OCI-LY3 (cell line): ENCODE data around the gene DMGDH.

Experiments
- H2AFZ ChIP-seq: fragments of 200-600, 300-600 bp; shearing (Covaris generic); 2 replicates; pipeline ENCODE4 v1.6.0; 2014; ENCODE audit warnings: antibody characterized with exemption, low read depth, low read length
- H3K27ac ChIP-seq: fragments of 200-600, 300-600 bp; sonication (generic); 2 replicates; pipeline ENCODE4 v1.5.1; 2014; ENCODE audit warnings: mild to moderate bottlenecking, low read length, moderate library complexity, mixed read lengths
- H3K27me3 ChIP-seq: fragments of 200-600, 300-600 bp; sonication (generic); 2 replicates; pipeline ENCODE4 v1.6.1; 2014; ENCODE audit warnings: low read depth, low read length, mixed read lengths
- H3K36me3 ChIP-seq: fragments of 200-600, 300-600 bp; sonication (generic); replicated peaks from 2 replicates; pipeline ENCODE3; 2014; ENCODE audit warnings: low read depth, low read length, mixed read lengths
- H3K4me1 ChIP-seq: fragments of 300-600, 200-600 bp; sonication (generic); 2 replicates; pipeline ENCODE4 v1.6.1; 2014; ENCODE audit warnings: low read length, mixed read lengths
- H3K4me2 ChIP-seq: fragments of 200-600, 300-600 bp; sonication (generic); 2 replicates; pipeline ENCODE4 v1.6.1; 2014; ENCODE audit warnings: low read length, mixed read lengths
- H3K4me3 ChIP-seq: fragments of 300-600, 200-600 bp; sonication (generic); 2 replicates; pipeline ENCODE4 v1.5.1; 2014; ENCODE audit warnings: antibody characterized with exemption, mild to moderate bottlenecking, low read length, moderate library complexity
- H3K79me2 ChIP-seq: fragments of 300-600, 200-600 bp; shearing (Covaris generic); 2 replicates; pipeline ENCODE4 v1.6.1; 2014; ENCODE audit warnings: mild to moderate bottlenecking, low read length, mixed read lengths
- H3K9ac ChIP-seq: fragments of 300-600, 200-600 bp; shearing (Covaris generic); 2 replicates; pipeline ENCODE4 v1.6.0; 2014; ENCODE audit warnings: mild to moderate bottlenecking, low read length, moderate library complexity
- H3K9me3 ChIP-seq: fragments of 200-600, 300-600 bp; shearing (Covaris generic); 2 replicates; pipeline ENCODE4 v1.6.1; 2014; ENCODE audit warnings: low read length, mixed read lengths; ENCODE audit not compliant: insufficient read depth
- H4K20me1 ChIP-seq: fragments of 200-600, 300-600 bp; sonication (generic); 2 replicates; pipeline ENCODE4 v1.6.1; 2016; ENCODE audit warnings: low read length, mixed read lengths; ENCODE audit not compliant: insufficient read depth
- CTCF ChIP-seq: fragments of 200-600, 300-600 bp; sonication (generic); IDR thresholded peaks from 2 replicates; pipeline ENCODE4 v1.5.1; 2014; ENCODE audit warnings: antibody characterized with exemption, low read length, low read depth
- EZH2phosphoT487 ChIP-seq: fragments of 200-600 bp; shearing (Covaris generic); IDR thresholded peaks from 2 replicates; pipeline ENCODE4 v1.6.1; 2018; ENCODE audit warnings: antibody characterized with exemption, mixed run types, low read depth

DMGDH gene

GRCh38 chr5:79076819-79077218 is 7.3 kb upstream of the DMGDH start:
- Histone ChIP-seq H3K4me1 (no peaks in the 10 kb centered on the region), H3K4me2 (no peak overlapping the region), H4K20me1 (no peaks in the 10 kb centered on the region), H3K36me3 (no peaks in the 10 kb centered on the region), H3K79me2 (no peaks in the 10 kb centered on the region), H3K4me3 (no peak overlapping the region), H2AFZ (no peak overlapping the region), H3K27ac (no peak overlapping the region), H3K9me3 (no peaks in the 10 kb centered on the region), H3K27me3 (no peaks in the 10 kb centered on the region), H3K9ac (no peak overlapping the region)
- no peak for TF ChIP-seq EZH2phosphoT487
- TF ChIP-seq CTCF = no peak

- Histone ChIP-seq H3K27me3 (no peaks in the 10 kb centered on the region), H3K9me3 (no peaks in the 10 kb centered on the region), H3K4me3 (no peak overlapping the region), H3K4me1 (no peaks in the 10 kb centered on the region), H3K27ac (no peak overlapping the region), H3K9ac (no peak overlapping the region), H4K20me1 (no peaks in the 10 kb centered on the region), H3K36me3 (no peaks in the 10 kb centered on the region), H3K79me2 (no peaks in the 10 kb centered on the region), H3K4me2 (no peak overlapping the region), H2AFZ (no peak overlapping the region)
- TF ChIP-seq CTCF (no peak), EZH2phosphoT487 (no peak)
Measured at GRCh38 chr5:79075646-79076426, 6.4 kb upstream of the DMGDH start.

DNA sequence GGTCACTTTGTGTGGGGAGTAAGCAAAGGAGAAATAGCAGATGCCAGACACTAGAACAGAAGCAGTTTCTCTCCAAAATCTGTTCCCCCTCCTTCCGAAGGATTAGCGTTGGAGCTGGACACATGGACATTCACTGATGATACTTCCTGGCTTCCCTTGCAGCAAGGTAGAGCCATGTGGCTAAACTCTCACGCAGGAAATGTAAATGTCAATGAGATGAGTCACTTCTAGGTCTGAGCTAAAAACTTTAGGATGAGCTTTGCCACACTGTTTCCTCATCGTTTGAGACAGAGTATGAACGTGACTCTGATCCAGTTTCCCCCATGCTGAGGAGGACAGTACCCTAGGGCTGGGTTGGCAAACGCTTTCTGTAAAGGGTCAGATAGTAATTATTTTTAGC is 5.2 kb upstream of the DMGDH start:
- Histone ChIP-seq H3K4me1 (no peaks in the 10 kb centered on the region), H3K27ac (no peak overlapping the region), H2AFZ (no peak overlapping the region), H3K9me3 (no peaks in the 10 kb centered on the region), H3K9ac (no peak overlapping the region), H4K20me1 (no peaks in the 10 kb centered on the region), H3K27me3 (no peaks in the 10 kb centered on the region), H3K36me3 (no peaks in the 10 kb centered on the region), H3K4me2 (no peak overlapping the region), H3K4me3 (no peak overlapping the region), H3K79me2 (no peaks in the 10 kb centered on the region)
- TF ChIP-seq EZH2phosphoT487 = no peak

DNA sequence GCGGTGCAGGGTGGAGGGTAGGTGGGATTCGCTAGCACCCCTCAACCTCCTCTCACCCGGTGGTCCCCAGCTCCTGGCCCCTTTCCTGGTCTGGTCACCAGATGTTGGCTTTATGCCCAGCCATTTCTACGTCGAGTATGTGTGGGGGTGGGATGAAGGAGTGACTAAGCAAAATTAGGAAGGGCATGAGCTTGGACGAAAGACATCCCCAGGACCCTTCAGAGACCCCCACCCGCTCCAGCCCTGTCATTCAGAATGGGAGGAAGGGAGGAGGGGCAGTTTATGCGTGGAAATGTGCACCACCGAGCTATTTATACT is 835 bp upstream of the DMGDH start:
- no peak overlapping the region for H3K4me2 ChIP-seq
- H4K20me1 ChIP-seq = no peaks in the 10 kb centered on the region
- no peaks in the 10 kb centered on the region for H3K9me3 ChIP-seq
- no peaks in the 10 kb centered on the region for H3K79me2 ChIP-seq
- no peak overlapping the region for H3K27ac ChIP-seq
- no peak overlapping the region for H3K9ac ChIP-seq
- H3K4me1 ChIP-seq = no peaks in the 10 kb centered on the region
- H3K27me3 ChIP-seq = no peaks in the 10 kb centered on the region
- H3K4me3 ChIP-seq = no peak overlapping the region
- H2AFZ ChIP-seq = no peak overlapping the region
- no peak for TF ChIP-seq EZH2phosphoT487
- TF ChIP-seq CTCF = no peak
- no peaks in the 10 kb centered on the region for H3K36me3 ChIP-seq

GRCh38 chr5:79062436-79062835 is 7.0 kb downstream of the DMGDH start:
- no peaks in the 10 kb centered on the region for H3K36me3 ChIP-seq
- no peaks in the 10 kb centered on the region for H3K27me3 ChIP-seq
- H4K20me1 ChIP-seq = no peaks in the 10 kb centered on the region
- no peaks in the 10 kb centered on the region for H3K9me3 ChIP-seq
- no peak overlapping the region for H3K9ac ChIP-seq
- H3K4me3 ChIP-seq = no peak overlapping the region
- no peaks in the 10 kb centered on the region for H3K79me2 ChIP-seq
- H2AFZ ChIP-seq = no peak overlapping the region
- no peak overlapping the region for H3K4me2 ChIP-seq
- no peaks in the 10 kb centered on the region for H3K4me1 ChIP-seq
- TF ChIP-seq CTCF (no peak), EZH2phosphoT487 (no peak)
- no peak overlapping the region for H3K27ac ChIP-seq
